A549 treated with Mapracorat at 1 μM for 4 hours (cell line): Measurements from ENCODE around the gene MCTS1. TPM values are rescaled to one million over a fixed set of nuclear protein-coding genes. Genes with fewer than 3 reads are reported as not detected.

Experiments used
- total RNA-seq: library from RNA; stranded (reverse); fragments of 200-300 nt; extraction: Qiagen RNA extraction; gene quantifications from 5 replicates; pipeline ENCODE4 v1.2.3, GENCODE V29; 2022

The MCTS1 gene, protein sequence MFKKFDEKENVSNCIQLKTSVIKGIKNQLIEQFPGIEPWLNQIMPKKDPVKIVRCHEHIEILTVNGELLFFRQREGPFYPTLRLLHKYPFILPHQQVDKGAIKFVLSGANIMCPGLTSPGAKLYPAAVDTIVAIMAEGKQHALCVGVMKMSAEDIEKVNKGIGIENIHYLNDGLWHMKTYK
- 91.6 to 101 TPM (median 93.1 TPM) in 5 replicates for total RNA-seq

GRCh38 chrX:120603707-120604360 lies at the start of gene MCTS1:
TSS of gene MCTS1 (plus strand) at chrX:120604101. CDS start at chrX:120604237, 136 bp downstream.

DNA sequence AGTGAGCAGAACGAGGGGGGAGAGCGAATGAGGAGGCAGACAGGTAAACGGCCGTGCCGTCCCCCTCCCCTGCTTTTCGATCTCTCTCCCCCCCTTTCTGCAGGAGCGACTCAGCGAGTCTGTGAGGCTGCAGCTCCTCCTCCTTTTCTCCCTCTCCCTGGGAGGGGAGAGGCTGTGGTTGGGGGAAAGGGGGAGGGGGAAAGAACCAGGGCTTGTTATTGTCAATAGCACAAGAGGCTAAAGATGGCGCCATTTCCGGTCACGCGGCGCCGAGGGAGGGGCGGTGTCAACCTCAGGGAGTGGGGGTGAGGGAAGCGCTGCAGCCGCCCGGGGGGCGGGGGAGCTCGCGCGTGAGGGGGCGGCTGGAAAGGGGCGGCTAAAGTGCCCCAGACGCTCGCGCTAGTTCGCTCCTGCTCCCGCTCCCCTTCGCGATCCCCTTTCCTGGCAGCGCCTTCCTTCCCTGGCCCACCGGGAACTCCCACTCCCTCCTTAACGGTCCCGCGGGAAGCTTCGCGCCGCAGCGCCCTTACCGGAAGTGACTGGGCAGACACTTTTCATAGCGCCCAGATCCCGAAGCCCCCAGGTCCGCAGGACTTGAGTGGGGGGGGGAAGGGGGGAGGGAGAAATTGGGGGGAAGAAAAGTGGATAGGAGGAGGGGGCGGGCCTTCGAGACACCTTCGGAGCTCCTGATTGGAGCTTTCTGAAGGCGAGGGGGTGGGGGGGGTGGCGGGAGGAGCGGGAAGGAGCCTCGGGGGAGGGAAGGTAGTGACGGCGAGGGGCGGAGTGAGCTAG lies 42.9 kb upstream of the MCTS1 start, which contains the start of gene CUL4B:
Gene CUL4B (minus strand): TSS at position 121 of the 792 bp plus-strand sequence. CDS start 324 bp downstream, outside the sequence.

GRCh38 chrX:120629667-120630537 lies 26.0 kb downstream of the MCTS1 start, which contains the start of gene C1GALT1C1:
TSS of gene C1GALT1C1 (minus strand) at chrX:120630054. CDS start at chrX:120627166, 2,888 bp downstream.

Other genes with a start within 250 kb of the MCTS1 start
- 0.04 TPM in 2 of 5 replicates, not detected in the others for gene ATP1B4, start 242.0 kb upstream of the MCTS1 start, total RNA-seq
- gene LAMP2, start 134.8 kb upstream of the MCTS1 start, total RNA-seq: 84.8 to 109 TPM (median 100 TPM) in 5 replicates
- 37.9 to 50.6 TPM (median 48.8 TPM) in 5 replicates for gene CUL4B, start 43.1 kb upstream of the MCTS1 start, total RNA-seq
- 30.6 to 39.2 TPM (median 33.9 TPM) in 5 replicates for gene C1GALT1C1, start 26.0 kb downstream of the MCTS1 start, total RNA-seq